NCI-H526 (cell line): ENCODE data around the gene AGTPBP1.

Experiments used
- DNase-seq, 2 experiments: peaks; one replicate each; lab custom pipeline; 2025; lab: John Stamatoyannopoulos, UW

Gene AGTPBP1

GRCh38 chr9:85534340-85534739, 207.4 kb downstream of the AGTPBP1 start:
- no peak for DNase-seq

- no peak for DNase-seq
Measured at GRCh38 chr9:85533538-85533937, 208.2 kb downstream of the AGTPBP1 start.

GRCh38 chr9:85530721-85531120, 211.0 kb downstream of the AGTPBP1 start:
- no peak for DNase-seq

GRCh38 chr9:85528607-85529006, 213.1 kb downstream of the AGTPBP1 start:
- DNase-seq, result no peak

- DNase-seq, result no peak
Measured at GRCh38 chr9:85528142-85528541, 213.6 kb downstream of the AGTPBP1 start.

GRCh38 chr9:85527331-85528020, 214.3 kb downstream of the AGTPBP1 start:
- no peak for DNase-seq

GRCh38 chr9:85524531-85524930, 217.2 kb downstream of the AGTPBP1 start:
- DNase-seq, result no peak

GRCh38 chr9:85523202-85523601, 218.6 kb downstream of the AGTPBP1 start:
- no peak for DNase-seq

GRCh38 chr9:85522459-85523092, 219.2 kb downstream of the AGTPBP1 start:
- DNase-seq, result peak; percentile 44 to 62

- no peak for DNase-seq
Measured at GRCh38 chr9:85521371-85522197, 220.2 kb downstream of the AGTPBP1 start.

- DNase-seq, result no peak
Measured at GRCh38 chr9:85516976-85517637, 224.6 kb downstream of the AGTPBP1 start.

GRCh38 chr9:85516455-85516854, 225.3 kb downstream of the AGTPBP1 start:
- no peak for DNase-seq

GRCh38 chr9:85515021-85515420, 226.7 kb downstream of the AGTPBP1 start:
- DNase-seq, result no peak

- DNase-seq, result no peak
Measured at GRCh38 chr9:85514256-85514655, 227.5 kb downstream of the AGTPBP1 start.

- no peak for DNase-seq
Measured at GRCh38 chr9:85511746-85512145, 230.0 kb downstream of the AGTPBP1 start.

GRCh38 chr9:85510830-85511504, 230.8 kb downstream of the AGTPBP1 start:
- no peak for DNase-seq

GRCh38 chr9:85508616-85509015, 233.1 kb downstream of the AGTPBP1 start:
- peak in 1 of 2 experiments; percentile 23 for DNase-seq

GRCh38 chr9:85505612-85506011, 236.1 kb downstream of the AGTPBP1 start:
- DNase-seq, result no peak

GRCh38 chr9:85502815-85503655, 238.7 kb downstream of the AGTPBP1 start:
- no peak for DNase-seq

GRCh38 chr9:85501882-85502281, 239.9 kb downstream of the AGTPBP1 start:
- DNase-seq, result no peak

- DNase-seq, result no peak
Measured at GRCh38 chr9:85501456-85501855, 240.3 kb downstream of the AGTPBP1 start.
